ENCODE data around the gene AGMO. TPM values are rescaled to one million over a fixed set of nuclear protein-coding genes. Genes with fewer than 3 reads are reported as not detected.
"Not testable (repeated sequence)": the region's sequence is repeated elsewhere in the genome, so short reads cannot be mapped to it uniquely, and the experiment has no call there.

Gene AGMO
- total RNA-seq, 1 donor from 2014 or later = 0.41 TPM

- DNase-seq = no peak
Measured at GRCh38 chr7:15559416-15559928, 2.3 kb downstream of the AGMO start.

DNA sequence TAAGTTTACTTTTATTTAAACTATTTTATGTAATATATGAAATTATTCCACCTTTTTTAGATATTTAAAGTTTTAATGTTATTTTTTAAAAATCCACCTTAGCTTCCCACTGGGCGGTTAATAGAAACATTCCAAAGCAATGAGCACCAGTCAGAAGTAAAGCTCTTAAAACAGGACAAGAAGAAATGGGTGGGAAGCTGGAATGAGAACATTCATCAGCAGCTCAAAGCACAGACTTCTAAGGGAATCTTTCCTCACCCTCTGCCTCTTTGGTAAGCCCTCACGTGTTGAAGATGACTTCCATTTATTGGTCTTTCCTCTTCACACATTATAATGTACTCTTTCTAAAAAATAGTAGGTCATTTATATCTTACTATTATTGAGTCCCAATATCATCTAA lies 3.1 kb downstream of the AGMO start:
- no peak for DNase-seq

- no peak for DNase-seq
Measured at GRCh38 chr7:15557686-15558085, 4.1 kb downstream of the AGMO start.

- DNase-seq = no peak
Measured at GRCh38 chr7:15557186-15557585, 4.6 kb downstream of the AGMO start.

- no peak for DNase-seq
Measured at GRCh38 chr7:15556339-15557105, 5.3 kb downstream of the AGMO start.

GRCh38 chr7:15555381-15555859 lies 6.4 kb downstream of the AGMO start:
- peak; percentile 34 for DNase-seq

GRCh38 chr7:15554744-15555143 lies 7.1 kb downstream of the AGMO start:
- DNase-seq = no peak

GRCh38 chr7:15554081-15554480 lies 7.7 kb downstream of the AGMO start:
- DNase-seq = no peak

GRCh38 chr7:15547320-15547719 lies 14.5 kb downstream of the AGMO start:
- DNase-seq = not testable (repeated sequence)

DNA sequence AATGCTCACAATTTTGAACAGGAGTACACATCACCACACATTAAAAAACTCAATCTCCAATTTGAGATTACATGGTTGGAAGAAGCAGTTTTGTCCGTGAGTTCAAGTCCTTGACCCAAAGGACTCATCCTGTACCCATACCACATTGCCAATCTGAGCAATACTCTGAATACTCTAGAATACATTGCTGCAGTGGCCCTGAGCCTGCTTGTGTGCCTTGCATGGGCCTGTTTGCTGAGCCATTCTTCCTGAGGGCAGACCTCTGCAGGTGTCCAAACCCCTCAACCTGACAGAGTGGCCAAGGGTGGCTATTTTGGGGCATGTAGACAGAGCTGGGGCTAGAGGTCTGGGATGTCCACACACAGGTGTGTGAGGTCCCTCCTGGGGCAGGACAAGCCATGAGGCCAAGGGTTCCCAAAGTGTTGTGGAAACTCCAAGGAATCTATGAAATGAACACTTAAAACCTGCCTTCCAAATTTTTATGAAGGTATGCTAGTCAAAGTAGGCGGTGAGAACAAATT lies 15.5 kb downstream of the AGMO start:
- DNase-seq = no peak

GRCh38 chr7:15544050-15544449 lies 17.8 kb downstream of the AGMO start:
- no peak for DNase-seq

DNA sequence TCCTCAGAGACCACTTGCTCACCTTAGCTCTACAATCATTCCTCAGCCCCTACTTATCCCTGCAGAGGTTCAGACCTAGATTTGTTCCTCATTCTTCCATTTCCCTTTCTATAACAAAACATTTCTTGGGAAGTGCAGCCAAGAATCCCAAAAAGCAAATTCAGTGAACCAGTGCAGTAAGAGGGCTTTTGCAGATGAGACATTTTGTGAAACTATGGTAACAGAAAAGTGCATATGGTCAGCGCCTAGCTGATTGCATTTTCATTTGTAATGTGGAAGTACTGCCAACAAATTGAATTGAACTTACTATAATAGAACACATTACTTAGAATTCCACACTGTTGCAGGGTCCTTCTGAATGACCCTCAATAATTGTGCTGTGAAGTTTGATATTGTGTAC lies 18.6 kb downstream of the AGMO start:
- no peak for DNase-seq

- no peak for DNase-seq
Measured at GRCh38 chr7:15527648-15528047, 34.2 kb downstream of the AGMO start.

- DNase-seq = no peak
Measured at GRCh38 chr7:15525652-15526263, 36.1 kb downstream of the AGMO start.

- DNase-seq = no peak
Measured at GRCh38 chr7:15524077-15524476, 37.7 kb downstream of the AGMO start.

DNA sequence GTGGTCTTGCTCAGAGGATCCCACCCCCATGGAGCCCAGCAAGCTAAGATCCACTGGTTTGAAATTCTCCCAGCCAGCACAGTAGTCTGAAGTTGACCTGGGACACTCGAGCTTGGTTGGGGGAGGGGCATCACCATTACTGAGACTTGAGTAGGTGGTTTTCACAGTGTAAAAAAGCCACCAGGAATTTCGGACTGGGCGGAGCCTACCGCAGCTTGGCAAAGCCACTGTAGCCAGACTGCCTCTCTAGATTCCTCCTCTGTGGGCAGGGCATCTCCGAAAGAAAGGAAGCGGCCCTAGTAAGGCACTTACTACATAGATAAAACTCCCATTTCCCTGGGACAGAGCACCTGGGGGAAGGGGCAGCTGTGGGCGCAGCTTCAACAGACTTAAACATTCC lies 44.0 kb downstream of the AGMO start:
- not testable (repeated sequence) for DNase-seq

DNA sequence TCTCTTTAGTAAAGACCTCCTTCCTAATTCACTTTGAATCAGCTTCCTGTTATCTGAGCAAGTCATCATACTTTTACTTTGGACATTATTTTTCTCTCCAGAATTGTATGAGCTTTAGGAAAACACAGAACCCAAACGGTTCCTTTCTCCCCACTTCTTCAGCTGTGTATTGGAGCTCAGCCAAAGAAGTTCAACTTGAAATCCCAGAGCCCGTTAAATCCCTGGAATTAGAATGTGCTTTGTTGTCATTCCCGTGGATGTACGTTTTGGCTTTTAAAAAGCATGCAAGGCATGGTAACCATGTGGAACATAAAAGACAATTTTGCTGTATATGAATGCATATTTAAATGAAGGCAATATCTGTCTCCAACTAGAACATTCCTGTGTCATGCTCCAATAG lies 46.6 kb downstream of the AGMO start:
- DNase-seq = peak; percentile 83

DNA sequence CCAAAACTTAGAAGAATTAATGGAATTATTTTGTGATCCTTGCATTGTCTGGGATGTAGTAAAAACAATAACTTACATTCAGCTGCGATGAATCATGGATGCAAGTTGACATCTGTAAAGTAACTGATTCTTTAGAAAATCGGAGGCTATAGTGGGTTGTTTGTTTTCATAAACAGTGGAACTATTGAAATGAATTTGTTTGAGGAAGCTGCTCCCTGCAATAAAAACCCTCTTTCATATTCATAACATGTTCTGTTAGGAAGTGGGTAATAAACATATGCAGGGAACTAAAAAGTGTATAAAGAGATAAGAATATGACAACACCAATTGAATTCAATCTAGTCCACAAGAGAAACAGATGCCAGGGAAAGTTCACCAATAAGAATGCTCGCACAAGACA lies 53.6 kb downstream of the AGMO start:
- DNase-seq = no peak

DNA sequence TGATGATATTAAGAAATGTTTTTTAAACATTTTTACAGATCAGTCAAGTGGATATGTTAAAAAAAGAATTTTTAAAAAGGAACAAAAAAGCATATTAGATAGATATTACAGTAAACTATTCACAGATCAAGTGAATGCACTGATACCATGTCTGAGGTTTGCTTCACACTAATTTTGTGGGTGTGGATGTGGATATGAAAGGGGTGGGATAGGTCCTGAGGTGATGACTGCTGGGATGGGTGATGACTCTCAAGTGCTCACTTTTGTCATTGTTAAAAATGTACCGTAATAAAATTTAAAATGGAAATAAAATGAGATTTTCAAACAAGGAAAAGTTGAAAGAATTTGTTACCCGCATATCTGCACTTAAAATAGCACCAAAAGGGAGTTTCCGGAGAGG lies 54.1 kb downstream of the AGMO start:
- DNase-seq = no peak

DNA sequence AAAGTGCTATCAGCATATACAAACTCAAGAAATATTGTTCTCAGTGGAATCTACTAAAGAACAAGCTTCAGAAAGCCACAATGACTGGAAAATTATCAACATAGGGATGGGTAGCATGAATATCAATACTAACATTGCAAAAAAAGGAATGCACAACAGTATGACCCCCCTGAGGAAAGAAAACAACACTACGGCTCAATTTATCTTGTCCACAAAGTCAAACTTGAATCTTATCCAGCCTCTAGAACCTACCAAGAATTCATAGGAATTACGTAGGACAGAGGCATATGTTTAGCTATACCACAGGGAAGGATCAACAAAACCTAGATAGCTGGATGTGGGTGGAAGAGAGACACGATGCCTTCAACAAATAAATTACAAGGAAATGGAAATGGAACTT lies 54.6 kb downstream of the AGMO start:
- no peak for DNase-seq

DNA sequence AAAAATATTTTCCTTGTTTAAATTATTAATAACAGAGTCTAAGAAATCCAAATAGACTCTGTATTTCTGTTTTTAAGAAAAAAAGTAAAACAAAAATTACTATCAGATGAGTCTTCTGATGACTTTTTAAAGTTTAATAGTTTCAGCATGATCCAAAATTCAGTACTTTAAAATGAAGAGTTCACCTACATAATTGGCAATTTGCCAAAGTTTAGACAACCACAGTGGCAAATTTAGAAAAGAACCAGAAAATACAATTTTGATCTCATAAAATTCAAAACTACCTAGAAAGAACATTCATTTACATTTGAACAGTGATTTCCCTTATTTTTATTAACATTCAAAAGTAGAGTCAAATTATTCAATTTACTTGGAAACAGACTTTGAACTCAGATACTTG lies 56.1 kb downstream of the AGMO start:
- DNase-seq = no peak

GRCh38 chr7:15504351-15504750 lies 57.5 kb downstream of the AGMO start:
- DNase-seq = no peak

GRCh38 chr7:15503603-15504290 lies 58.1 kb downstream of the AGMO start:
- no peak for DNase-seq

Measured in tongue (tissue), 2 donors.